Cerebellar cortex (tissue), 1 donor: Measurements from ENCODE around the gene BNC2.

Experiments
- DNase-seq: peaks from one replicate; pipeline ENCODE4 v3.0.0-alpha.2; 2015; ENCODE audit warnings: low spot score

Gene BNC2

DNA sequence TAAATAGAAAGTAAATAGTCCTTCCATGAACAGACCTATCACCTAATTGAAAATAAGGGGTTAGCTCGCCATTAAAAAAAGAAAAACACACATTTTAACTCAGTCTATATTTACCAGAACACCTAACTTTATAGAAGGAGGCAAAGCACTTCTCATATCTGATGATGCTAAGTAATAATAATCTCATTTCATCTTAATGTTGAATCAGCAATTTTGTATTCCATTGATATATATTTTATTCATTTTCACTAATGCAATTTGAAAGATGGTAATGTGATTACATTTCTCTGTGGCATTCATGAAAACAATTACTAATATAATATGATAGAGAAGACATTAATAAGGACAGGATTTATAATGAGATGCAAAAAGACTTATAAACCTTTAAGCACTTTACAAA is 276.7 kb downstream of the BNC2 start:
- no peak for DNase-seq

GRCh38 chr9:16591092-16591491 is 279.4 kb downstream of the BNC2 start:
- DNase-seq = no peak

- DNase-seq = no peak
Observed at GRCh38 chr9:16585591-16585990, 284.9 kb downstream of the BNC2 start.

DNA sequence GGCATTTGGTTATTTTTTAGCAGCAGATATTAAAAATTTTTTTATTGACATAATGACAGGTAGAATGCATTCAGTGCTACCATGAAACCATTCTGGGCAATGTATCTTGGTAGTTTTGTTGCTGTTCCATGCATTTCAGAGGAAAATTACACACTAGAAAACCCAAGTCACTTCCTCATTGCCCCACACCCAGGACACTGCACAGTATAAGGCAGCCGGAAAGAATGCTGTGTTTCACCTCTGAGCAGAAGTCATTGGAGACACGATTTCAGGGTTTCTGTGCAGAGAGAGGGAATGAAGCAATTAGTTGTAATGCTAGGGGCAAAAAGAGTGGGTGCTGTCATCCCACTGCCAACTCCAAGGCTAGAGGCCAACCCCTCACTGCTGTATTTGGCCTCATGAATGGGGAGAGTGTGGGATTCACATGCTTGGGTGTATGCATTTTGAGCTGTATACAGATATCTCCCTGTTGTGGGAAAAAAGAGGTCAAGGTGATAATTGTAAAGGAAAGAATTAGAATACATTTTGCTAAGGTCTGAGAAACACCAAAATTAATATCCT is 290.5 kb downstream of the BNC2 start:
- no peak for DNase-seq

DNA sequence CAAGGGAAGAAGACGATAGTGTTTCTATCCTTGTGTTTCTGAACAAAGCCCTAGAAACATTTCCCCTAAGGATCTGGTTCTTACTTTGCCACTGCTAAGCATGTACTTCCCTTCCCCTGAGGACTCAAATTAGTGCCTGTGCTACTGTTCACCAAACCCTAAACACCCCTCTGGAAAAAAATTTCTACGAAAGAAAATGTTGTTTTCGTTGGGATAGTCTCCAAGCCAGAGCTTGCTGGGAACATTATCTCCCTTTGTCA is 294.6 kb downstream of the BNC2 start:
- no peak for DNase-seq

DNA sequence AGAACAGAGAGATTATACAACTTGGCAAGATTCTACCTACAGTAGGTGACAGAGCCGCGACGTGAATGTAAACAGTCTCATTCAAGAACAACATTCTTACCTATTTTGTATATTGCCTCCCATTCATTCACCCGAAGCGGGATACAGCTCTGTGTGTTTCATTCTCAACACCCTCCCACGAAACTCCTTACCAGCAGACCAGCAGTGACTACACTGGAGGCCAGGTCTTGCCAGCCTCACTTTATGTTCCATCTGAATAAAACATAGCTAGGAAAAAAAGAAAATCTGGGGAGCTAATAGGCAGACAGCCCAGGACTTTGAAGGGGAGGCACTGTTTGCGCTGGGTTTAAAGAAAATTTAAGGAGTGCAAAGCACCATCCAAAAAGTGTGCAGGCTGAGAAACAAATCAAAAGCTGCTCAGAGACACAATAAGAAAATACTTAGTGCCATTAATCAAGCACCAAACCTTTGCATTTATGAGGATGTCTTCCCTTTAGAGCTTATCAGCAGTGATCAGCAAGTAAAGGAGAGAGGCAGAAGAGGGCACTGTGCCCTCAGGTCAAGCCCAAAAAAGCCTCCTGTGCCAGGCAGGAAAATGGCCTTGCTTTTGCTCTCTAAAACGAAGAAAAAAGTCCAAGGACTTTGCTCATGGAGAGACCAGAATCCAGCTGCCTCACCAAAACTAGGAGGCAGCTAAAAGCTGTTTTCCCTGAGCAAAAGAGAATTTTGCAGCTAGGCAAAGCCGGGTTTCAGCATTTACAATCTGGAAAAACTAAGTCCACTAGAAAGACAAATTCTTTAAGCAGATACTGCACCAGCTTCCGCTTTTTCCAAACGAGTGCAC is 295.1 kb downstream of the BNC2 start:
- DNase-seq = no peak

DNA sequence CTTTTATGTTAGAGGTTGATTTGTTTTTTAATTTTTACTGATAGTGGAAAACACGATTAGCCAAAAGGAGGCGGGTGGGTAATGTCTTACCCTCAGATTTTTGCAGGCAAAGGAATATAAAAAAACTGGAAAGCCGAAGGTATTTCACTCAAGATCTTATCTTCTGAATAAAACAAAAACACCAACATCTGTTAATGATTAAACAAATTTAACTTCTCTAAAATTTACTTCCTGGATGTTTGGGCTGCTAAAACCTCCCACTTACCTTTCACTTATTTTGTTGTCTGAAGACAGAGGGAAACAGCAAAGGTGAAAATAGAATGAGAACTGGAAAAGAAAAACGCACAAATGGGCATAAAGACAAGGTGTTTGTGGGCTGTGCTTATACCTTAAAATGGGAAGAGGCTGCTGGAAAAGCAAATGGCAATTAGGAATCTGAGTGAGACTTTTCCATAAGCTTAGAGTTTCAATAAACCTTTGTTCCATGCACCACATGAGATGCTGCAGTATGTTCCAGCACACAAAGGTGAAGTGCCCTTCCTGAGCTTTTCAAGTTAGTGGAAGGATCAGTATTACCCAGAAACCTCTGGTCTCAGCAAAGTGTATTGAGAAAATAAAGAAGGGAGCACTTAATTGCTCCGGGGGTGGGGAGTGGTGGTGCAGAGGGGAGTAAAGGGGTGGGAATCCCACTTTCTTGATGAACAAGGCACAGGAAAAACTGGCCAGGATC is 298.3 kb downstream of the BNC2 start:
- no peak for DNase-seq

- no peak for DNase-seq
Observed at GRCh38 chr9:16571127-16571802, 299.2 kb downstream of the BNC2 start.

DNA sequence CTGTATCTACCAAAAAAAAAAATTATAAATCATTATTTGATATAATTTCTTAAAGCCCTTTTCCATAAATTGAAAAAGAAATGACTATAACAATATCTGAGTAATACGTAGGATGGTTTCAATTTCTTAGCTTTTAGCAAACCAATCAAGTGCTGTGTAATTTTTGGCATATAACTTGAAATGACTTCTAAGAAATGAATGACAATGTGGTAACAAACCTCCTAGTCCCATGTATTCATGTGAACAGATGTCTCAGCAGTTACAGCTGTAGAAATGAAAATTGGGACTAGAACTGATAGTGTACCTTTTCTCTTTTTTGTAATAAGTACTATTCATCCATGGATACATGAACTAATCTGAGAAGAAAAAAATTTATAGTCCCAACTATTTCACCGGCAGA is 307.0 kb downstream of the BNC2 start:
- no peak for DNase-seq

- DNase-seq = no peak
Observed at GRCh38 chr9:16561121-16561520, 309.3 kb downstream of the BNC2 start.

- no peak for DNase-seq
Observed at GRCh38 chr9:16559418-16560188, 310.9 kb downstream of the BNC2 start.

GRCh38 chr9:16555802-16556201 is 314.7 kb downstream of the BNC2 start:
- DNase-seq = no peak

DNA sequence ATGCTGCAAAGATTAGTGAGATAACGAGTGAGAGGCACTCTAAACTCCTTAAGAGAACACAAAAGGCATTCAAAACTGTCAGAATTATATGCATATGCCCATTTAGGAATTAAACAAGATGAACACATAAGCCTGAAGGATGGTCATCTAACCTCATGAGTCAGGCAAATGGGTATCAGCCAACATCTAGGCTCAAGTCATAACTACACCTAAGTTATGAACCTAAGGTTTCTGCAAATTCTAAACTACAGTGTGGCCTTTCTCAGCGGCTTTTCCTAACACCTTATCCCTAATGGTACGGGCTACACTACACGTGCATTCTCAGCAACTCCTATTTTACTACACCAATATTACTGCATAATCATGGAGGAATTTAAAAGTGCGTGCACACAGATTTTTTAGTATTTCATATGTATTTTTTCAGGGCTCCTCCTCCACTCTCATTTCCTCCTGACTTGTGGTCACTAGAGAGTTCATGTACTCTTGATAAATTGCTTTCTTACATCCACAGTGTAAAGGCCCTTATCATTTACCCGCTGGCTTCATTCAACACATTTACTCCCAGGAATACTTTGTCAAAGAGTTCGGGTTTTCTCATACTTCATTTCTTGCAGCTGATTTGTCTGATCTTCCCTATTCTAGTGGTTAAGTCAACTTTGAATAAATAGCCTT is 316.5 kb downstream of the BNC2 start:
- no peak for DNase-seq

- no peak for DNase-seq
Observed at GRCh38 chr9:16552252-16552651, 318.2 kb downstream of the BNC2 start.

DNA sequence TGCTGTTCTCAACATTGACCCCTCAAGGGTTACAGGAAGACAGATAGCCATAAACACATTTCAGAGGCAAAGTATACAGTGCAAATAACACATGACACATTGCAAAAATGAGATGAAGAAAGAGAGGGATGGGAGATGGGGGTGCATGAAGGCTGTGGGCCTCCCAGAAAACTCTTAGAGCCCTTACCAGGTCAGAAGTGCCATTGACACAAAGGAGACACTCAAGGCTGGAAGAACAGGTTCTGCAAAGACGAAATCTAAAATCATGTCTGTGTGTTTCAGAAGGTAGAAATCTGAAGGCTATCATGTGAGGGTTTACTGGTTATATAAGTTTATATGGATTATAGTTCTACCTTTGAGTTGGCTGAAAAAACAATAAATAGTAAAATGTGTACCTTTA is 318.8 kb downstream of the BNC2 start:
- no peak for DNase-seq

- DNase-seq = no peak
Observed at GRCh38 chr9:16545639-16546038, 324.8 kb downstream of the BNC2 start.

GRCh38 chr9:16544842-16545241 is 325.6 kb downstream of the BNC2 start:
- no peak for DNase-seq

DNA sequence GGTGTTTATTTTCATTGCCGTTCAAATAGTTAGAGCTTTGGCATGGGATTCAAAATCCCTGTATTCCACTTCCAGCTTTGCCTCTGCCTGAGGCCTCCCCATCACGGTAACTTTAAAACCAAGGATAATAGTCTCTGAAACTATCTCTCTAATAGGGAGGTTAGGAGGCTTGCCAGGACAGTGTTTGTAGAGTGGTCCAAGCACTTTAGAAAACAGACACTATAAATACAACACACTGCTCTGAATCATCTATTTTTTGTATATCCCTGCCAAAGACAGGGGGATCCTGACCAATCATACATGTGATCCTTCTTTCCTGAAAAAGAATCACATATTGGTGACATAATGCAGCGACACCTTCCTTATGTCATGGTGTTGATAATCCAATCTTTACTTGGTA is 326.8 kb downstream of the BNC2 start:
- no peak for DNase-seq

- DNase-seq = no peak
Observed at GRCh38 chr9:16543225-16543624, 327.2 kb downstream of the BNC2 start.

DNA sequence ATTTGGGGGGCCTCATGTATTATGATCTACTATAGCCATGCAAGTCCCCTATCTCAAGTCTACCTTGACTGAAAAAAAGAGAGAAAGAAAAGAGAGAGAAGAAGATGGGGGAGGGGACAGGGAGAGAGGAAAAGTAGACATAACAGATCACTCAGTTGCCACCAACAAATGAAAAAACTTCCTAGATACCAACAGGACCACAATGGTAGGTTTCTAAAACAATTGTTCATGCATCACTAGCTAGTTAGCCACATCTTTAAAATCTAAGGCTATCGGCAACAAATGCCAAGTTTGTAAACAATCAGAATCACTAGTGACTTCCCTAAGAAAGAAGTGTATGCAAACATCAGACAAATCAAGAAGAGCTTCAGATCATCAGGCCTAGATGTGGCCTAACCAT is 328.2 kb downstream of the BNC2 start:
- no peak for DNase-seq

DNA sequence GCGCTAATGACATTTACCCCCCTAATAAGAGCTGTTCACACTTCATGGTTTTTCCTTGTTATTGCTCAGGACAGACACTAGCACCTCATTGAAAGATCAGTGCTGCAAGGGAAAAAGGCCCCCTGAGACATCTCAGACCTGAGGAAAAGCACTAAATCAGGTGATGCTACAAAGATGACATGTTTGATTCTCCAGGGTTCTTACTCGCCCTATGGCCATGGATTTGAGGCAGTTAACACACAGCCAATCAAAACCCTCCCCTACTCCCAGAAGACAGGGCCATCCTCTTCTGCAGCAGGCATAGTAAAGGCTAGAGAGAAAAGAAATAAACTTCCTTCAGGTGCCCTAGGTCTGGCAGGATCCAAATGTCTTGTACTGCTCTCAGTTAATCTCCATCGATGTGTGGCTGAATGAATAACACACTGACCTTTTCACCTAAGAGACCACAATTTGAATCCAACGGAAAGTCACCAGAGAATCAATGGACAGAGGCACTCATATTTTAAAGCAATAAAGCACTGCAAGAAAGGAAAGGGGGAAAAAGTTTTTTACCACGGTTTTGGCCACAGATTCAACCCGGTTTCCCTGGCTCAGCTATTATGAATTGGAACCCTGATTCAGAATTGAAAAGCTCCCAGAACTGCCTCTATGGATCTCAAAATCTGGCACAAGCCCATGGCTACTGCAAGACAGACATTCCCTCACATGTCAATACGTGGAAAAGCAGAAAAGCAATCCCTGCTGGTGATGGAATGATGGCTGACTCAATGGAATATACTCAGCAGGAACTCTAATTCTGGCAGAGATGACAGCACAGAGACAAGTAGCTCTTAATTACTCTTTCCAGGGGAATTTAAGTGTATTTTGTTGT is 329.5 kb downstream of the BNC2 start:
- no peak for DNase-seq
